ENCODE data around the gene PGP.

- TF ChIP-seq CTCF (IDR thresholded peaks at IDR 0.05) (no peak), POLR2AphosphoS5 (IDR thresholded peaks at IDR 0.05; ENCODE audit: low read depth, low read length) (no peak), SIN3A (IDR thresholded peaks at IDR 0.05; ENCODE audit: borderline replicate concordance, insufficient read depth, low read depth, low read length) (no peak)
These were observed 33.4 kb downstream of the PGP start for GRCh38 chr16:2180962-2181923.
